IMR-90 (cell line): ENCODE results near the gene ELAVL1. TPM values are rescaled to one million over a fixed set of nuclear protein-coding genes. Genes with fewer than 3 reads are reported as not detected.

ENCODE experiments used
- ATAC-seq: fragments of 200-7000 bp; cut with Tn5 transposase; 2 replicates; pipeline ENCODE4 v1.9.1; 2020; ENCODE audit warnings: low read depth, mild to moderate bottlenecking, moderate library complexity
- BruUV-seq: library from RNA; stranded (reverse); fragments of 400-500 nt; replicated peaks from 2 replicates; lab custom pipeline; 2021; lab: Mats Ljungman, UMichigan
- CTCF ChIA-PET: fragments of 300-600 bp; formaldehyde crosslinking; extraction: SDS; loops from one replicate; lab custom pipeline; 2021; ENCODE audit warnings: antibody characterized with exemption; lab: Yijun Ruan, JAX
- POLR2A ChIA-PET: fragments of 300-600 bp; sonication (Branson Sonifier 250); formaldehyde crosslinking; loops from one replicate; lab custom pipeline; 2022; ENCODE audit warnings: antibody characterized with exemption; ENCODE audit not compliant: unreplicated experiment; lab: Charles Lee
- DNase-seq: peaks from one replicate; pipeline ENCODE4 v3.0.0; 2013
- H2AFZ ChIP-seq: replicated peaks from 2 replicates; pipeline ENCODE3; 2013; ENCODE audit warnings: low read length, mild to moderate bottlenecking; ENCODE audit not compliant: poor library complexity
- H2AK5ac ChIP-seq: 2 replicates; pipeline ENCODE4 v1.6.1; 2013; ENCODE audit warnings: low read depth, low read length, inconsistent platforms
- H2AK9ac ChIP-seq: replicated peaks from 2 replicates; pipeline ENCODE3; 2013; ENCODE audit warnings: mild to moderate bottlenecking, low read depth, low read length, moderate library complexity; ENCODE audit not compliant: poor library complexity
- H2BK120ac ChIP-seq: 2 replicates; pipeline ENCODE4 v1.6.1; 2013; ENCODE audit warnings: low read depth, low read length, inconsistent platforms
- H2BK15ac ChIP-seq: 3 replicates; pipeline ENCODE4 v1.6.1; 2013; ENCODE audit warnings: low read depth, low read length, inconsistent platforms
- H2BK20ac ChIP-seq: 2 replicates; pipeline ENCODE4 v1.6.1; 2013; ENCODE audit warnings: low read depth, mild to moderate bottlenecking, inconsistent platforms, low read length, moderate library complexity
- H2BK5ac ChIP-seq: 2 replicates; pipeline ENCODE4 v1.6.1; 2013; ENCODE audit warnings: mild to moderate bottlenecking, low read depth, low read length, inconsistent platforms; ENCODE audit not compliant: poor library complexity, severe bottlenecking
- H3K14ac ChIP-seq: replicated peaks from 2 replicates; pipeline ENCODE4 v1.6.1; 2013; ENCODE audit warnings: low read depth, low read length, inconsistent platforms
- H3K18ac ChIP-seq: 2 replicates; pipeline ENCODE4 v1.6.1; 2013; ENCODE audit warnings: low read depth, low read length, control low read depth
- H3K23ac ChIP-seq: 2 replicates; pipeline ENCODE4 v1.6.1; 2013; ENCODE audit warnings: low read depth, low read length, inconsistent platforms
- H3K27ac ChIP-seq: 2 replicates; pipeline ENCODE4 v1.5.1; 2013; ENCODE audit warnings: mild to moderate bottlenecking, control low read depth, low read length; ENCODE audit not compliant: insufficient read depth
- H3K27me3 ChIP-seq: 2 replicates; pipeline ENCODE4 v1.6.1; 2013; ENCODE audit warnings: low read length; ENCODE audit not compliant: control insufficient read depth, insufficient read depth
- H3K36me3 ChIP-seq: 2 replicates; pipeline ENCODE4 v1.6.1; 2013; ENCODE audit warnings: low read length, mixed read lengths; ENCODE audit not compliant: control insufficient read depth, insufficient read depth
- H3K4ac ChIP-seq: 2 replicates; pipeline ENCODE4 v1.6.1; 2013; ENCODE audit warnings: low read depth, low read length, inconsistent platforms
- H3K4me1 ChIP-seq: 2 replicates; pipeline ENCODE4 v1.6.1; 2013; ENCODE audit warnings: low read length, mixed read lengths; ENCODE audit not compliant: control insufficient read depth, insufficient read depth
- H3K4me2 ChIP-seq: 2 replicates; pipeline ENCODE4 v1.6.1; 2013; ENCODE audit warnings: low read depth, mild to moderate bottlenecking, control low read depth, low read length, moderate library complexity
- H3K4me3 ChIP-seq: 2 replicates; pipeline ENCODE4 v1.5.1; 2013; ENCODE audit warnings: low read depth, mild to moderate bottlenecking, control low read depth, low read length, moderate library complexity; ENCODE audit not compliant: insufficient read depth
- H3K56ac ChIP-seq: 2 replicates; pipeline ENCODE4 v1.6.1; 2013; ENCODE audit warnings: low read length, inconsistent platforms; ENCODE audit not compliant: insufficient read depth; ENCODE audit errors: extremely low read depth
- H3K79me1 ChIP-seq, 2 experiments: 2 replicates each; pipeline ENCODE4 v1.6.1; 2013; ENCODE audit warnings: low read length in 2 of 2, inconsistent platforms in 1 of 2, low read depth in 1 of 2
- H3K9ac ChIP-seq: 2 replicates; pipeline ENCODE4 v1.6.1; 2013; ENCODE audit warnings: low read depth, low read length, control low read depth
- H3K9me1 ChIP-seq: 2 replicates; pipeline ENCODE4 v1.6.1; 2013; ENCODE audit warnings: low read length, inconsistent platforms; ENCODE audit not compliant: insufficient read depth
- H3K9me3 ChIP-seq: 2 replicates; pipeline ENCODE4 v1.6.1; 2013; ENCODE audit warnings: low read length; ENCODE audit not compliant: control insufficient read depth, insufficient read depth
- H4K20me1 ChIP-seq: 2 replicates; pipeline ENCODE4 v1.6.1; 2013; ENCODE audit warnings: low read length, inconsistent platforms; ENCODE audit not compliant: insufficient read depth
- H4K5ac ChIP-seq: 2 replicates; pipeline ENCODE4 v1.6.1; 2013; ENCODE audit warnings: mild to moderate bottlenecking, low read depth, low read length, control low read depth
- H4K8ac ChIP-seq, 2 experiments: 2 replicates each; pipeline ENCODE4 v1.6.1; 2013; ENCODE audit warnings: low read depth in 2 of 2, low read length in 2 of 2, control low read depth in 1 of 2, inconsistent platforms in 1 of 2
- H4K91ac ChIP-seq: 2 replicates; pipeline ENCODE4 v1.6.1; 2013; ENCODE audit warnings: low read depth, low read length, inconsistent platforms; ENCODE audit not compliant: insufficient read depth
- BHLHE40 ChIP-seq: fragments of 150-350 bp; IDR thresholded peaks from 2 replicates; pipeline ENCODE4 v1.6.1; 2016; ENCODE audit warnings: mild to moderate bottlenecking, low read depth, low read length
- CEBPB ChIP-seq: IDR thresholded peaks from 2 replicates; pipeline ENCODE4 v1.6.1; 2012; ENCODE audit warnings: low read depth, low read length, improper control_type of control experiment
- CHD1 ChIP-seq: IDR thresholded peaks from 2 replicates; pipeline ENCODE4 v1.6.1; 2012; ENCODE audit warnings: low read depth, low read length, improper control_type of control experiment
- CTCF ChIP-seq: conservative IDR thresholded peaks from 2 replicates; pipeline ENCODE4 v1.5.1; 2012; ENCODE audit warnings: mild to moderate bottlenecking, low read depth, low read length, improper control_type of control experiment
- FOS ChIP-seq: fragments of 150-350 bp; IDR thresholded peaks from 2 replicates; pipeline ENCODE4 v1.6.1; 2016; ENCODE audit warnings: low read depth, low read length
- MAZ ChIP-seq: IDR thresholded peaks from 2 replicates; pipeline ENCODE4 v1.6.1; 2012; ENCODE audit warnings: low read depth, mild to moderate bottlenecking, low read length, improper control_type of control experiment, moderate library complexity, borderline replicate concordance
- MXI1 ChIP-seq: IDR thresholded peaks from 2 replicates; pipeline ENCODE4 v1.6.1; 2012; ENCODE audit warnings: low read depth, mild to moderate bottlenecking, low read length, moderate library complexity, borderline replicate concordance
- NFE2L2 ChIP-seq: fragments of 150-350 bp; IDR thresholded peaks from 2 replicates; pipeline ENCODE4 v1.6.1; 2016; ENCODE audit warnings: low read depth, mild to moderate bottlenecking, low read length
- RAD21 ChIP-seq: IDR thresholded peaks from 2 replicates; pipeline ENCODE4 v1.6.1; 2012; ENCODE audit warnings: low read length, improper control_type of control experiment
- RCOR1 ChIP-seq: IDR thresholded peaks from 2 replicates; pipeline ENCODE4 v1.6.1; 2012; ENCODE audit warnings: mild to moderate bottlenecking, low read length, improper control_type of control experiment; ENCODE audit not compliant: insufficient replicate concordance
- RFX5 ChIP-seq: IDR thresholded peaks from 2 replicates; pipeline ENCODE4 v1.8.0; 2012; ENCODE audit warnings: low read depth, mild to moderate bottlenecking, low read length, moderate library complexity
- USF2 ChIP-seq: fragments of 150-350 bp; IDR thresholded peaks from 2 replicates; pipeline ENCODE4 v1.6.1; 2017; ENCODE audit warnings: mild to moderate bottlenecking, antibody characterized with exemption, low read length, low read depth
- WGBS, 2 experiments: methylation state at CpG; one replicate each; pipeline versions ENCODE4 v1.1.5 to v1.1.7; 2013; ENCODE audit warnings: missing lambda C conversion rate in 2 of 2; ENCODE audit not compliant: insufficient read length in 1 of 2; ENCODE audit errors: extremely low coverage in 2 of 2; 5-methylcytosine and 5-hydroxymethylcytosine counted together
- dilution Hi-C: fragments of 300-500 bp; cut with HindIII; formaldehyde crosslinking; loops from one replicate; pipeline ENCODE4 v1.14.3; 2018; ENCODE audit warnings: low sequenced_read_pairs; ENCODE audit not compliant: unreplicated experiment
- in situ Hi-C: fragments of 300-500 bp; cut with MboI; formaldehyde crosslinking; loops from 3 replicates; pipeline ENCODE4 v1.14.3; 2019; ENCODE audit warnings: low sequenced_read_pairs, inconsistent platforms, mixed read lengths
- intact Hi-C: fragments of 100-400 bp; cut with micrococcal nuclease; formaldehyde crosslinking; loops from 2 replicates; pipeline ENCODE4 v1.10.0; 2022
- polyA plus RNA-seq, 3 experiments: library from polyadenylated mRNA; depleted of rRNA; stranded (reverse); fragments of >200 nt; gene quantifications; 2 replicates each; pipeline ENCODE4 v1.2.3, GENCODE V29; 2012; ENCODE audit warnings: low replicate concordance in 1 of 3
- total RNA-seq: library from RNA; depleted of rRNA; stranded (reverse); fragments of >200 nt; gene quantifications from 2 replicates; pipeline ENCODE4 v1.2.3, GENCODE V29; 2012

The ELAVL1 gene
- total and polyA plus RNA-seq, 2 of the 4 experiments (the other 2 are of a cell fraction): 55.6 to 59.0 TPM

GRCh38 chr19:7985481-7985911 is 19.9 kb downstream of the ELAVL1 start:
- no peaks in the 10 kb centered on the region for H3K9me3 ChIP-seq
- H3K4me2 ChIP-seq: no peak overlapping the region
- H3K27me3 ChIP-seq: no peaks in the 10 kb centered on the region
- H3K14ac ChIP-seq: no peak overlapping the region
- H4K5ac ChIP-seq: no peak overlapping the region
- H3K4me1 ChIP-seq: peaks cover 18% of the 10 kb centered on the region
- H2AK5ac ChIP-seq: no peak overlapping the region
- H3K4me3 ChIP-seq: no peak overlapping the region
- no peak overlapping the region for H3K23ac ChIP-seq
- H3K18ac ChIP-seq: no peak overlapping the region
- H3K56ac ChIP-seq: no peak overlapping the region
- ChIA-PET POLR2A (no interaction called here), CTCF (interaction anchor here (1.4 kb wide), 1 partner anchor 15 kb away, joined by 4 read pairs; no protein-coding TSS in a partner anchor)
- H3K9me1 ChIP-seq: peaks cover 34% of the 10 kb centered on the region
- H2BK15ac ChIP-seq: no peak overlapping the region
- DNase-seq (no peak), ATAC-seq (no peak)
- H4K20me1 ChIP-seq: peaks cover 92% of the 10 kb centered on the region
- H2AK9ac ChIP-seq: no peak overlapping the region
- no peak overlapping the region for H3K9ac ChIP-seq
- TF ChIP-seq FOS (no peak), MAZ (no peak), MXI1 (no peak), BHLHE40 (no peak), CTCF (no peak), RFX5 (no peak), CHD1 (no peak), NFE2L2 (no peak), USF2 (no peak), CEBPB (no peak), RCOR1 (no peak), RAD21 (no peak)
- BruUV-seq: no TSS peak
- peaks cover 44 to 85% of the 10 kb centered on the region in 2 experiments for H3K79me1 ChIP-seq
- intact Hi-C loops: no loop called here
- no peak overlapping the region for H4K8ac ChIP-seq
- dilution Hi-C loops: no loop called here
- no peak overlapping the region for H3K27ac ChIP-seq
- in situ Hi-C loops: no loop called here
- H3K36me3 ChIP-seq: peaks cover 65% of the 10 kb centered on the region
- H2BK20ac ChIP-seq: no peak overlapping the region
- H3K4ac ChIP-seq: no peak overlapping the region
- H2BK5ac ChIP-seq: no peak overlapping the region
- no peak overlapping the region for H2BK120ac ChIP-seq
- H4K91ac ChIP-seq: no peak overlapping the region
- WGBS, 2 experiments: 100% methylated on average over 2 of the region's 7 CpGs; no CpG with 5 or more reads in 1 of the 2 experiments
- no peak overlapping the region for H2AFZ ChIP-seq
